Measurements from ENCODE around the gene PRKD2.

Gene PRKD2

DNA sequence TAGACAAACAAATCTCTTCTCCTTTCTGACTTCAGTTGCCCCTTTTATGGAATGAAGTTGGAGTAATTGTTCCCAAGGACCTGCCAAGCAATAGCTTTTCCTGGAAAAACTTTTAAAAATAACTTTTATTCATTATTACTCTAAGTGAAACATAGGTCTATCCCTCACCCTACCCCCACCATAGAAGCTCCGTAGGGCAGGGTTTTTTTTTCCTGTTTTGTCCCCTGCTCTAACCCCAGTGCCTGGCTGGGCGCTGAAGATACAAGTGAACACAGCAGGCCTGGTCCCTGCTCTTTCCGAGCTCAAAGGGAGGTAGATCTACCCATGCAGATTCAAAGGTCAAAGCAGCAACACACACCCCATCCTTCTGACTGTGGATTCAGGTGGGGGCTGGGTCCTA is 72.2 kb downstream of the PRKD2 start:
- Mint-ChIP-seq H3K27ac (no peak overlapping the region), H3K27me3 (ENCODE audit: low read depth, poor library complexity) (peaks cover 85% of the 10 kb centered on the region), H3K4me1 (peaks cover 20% of the 10 kb centered on the region), H3K9me3 (peaks cover 25% of the 10 kb centered on the region), H3K4me3 (no peak overlapping the region), H3K36me3 (ENCODE audit: low read depth) (peaks cover 21% of the 10 kb centered on the region)
- DNase-seq: no peak
- no peak for TF ChIP-seq CTCF (IDR thresholded peaks at IDR 0.05)

DNA sequence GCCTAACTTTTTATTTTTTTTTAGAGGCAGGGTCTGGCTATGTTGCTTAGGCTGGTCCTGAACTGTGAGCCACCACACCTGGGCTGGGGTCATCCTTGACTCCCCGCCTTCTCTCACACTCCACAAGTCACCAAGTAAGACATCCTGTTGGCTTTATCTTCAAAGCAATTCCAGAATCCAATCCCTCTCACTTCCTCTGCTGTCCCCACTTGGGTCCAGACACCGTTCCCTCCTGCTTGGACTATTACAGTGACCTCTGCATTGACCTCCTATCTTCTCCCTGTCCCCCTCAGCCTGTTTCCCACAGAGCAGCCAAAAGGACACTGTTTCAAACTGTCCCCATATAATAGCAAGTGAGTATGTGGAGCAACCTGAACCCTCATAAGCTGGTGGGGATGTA is 76.3 kb downstream of the PRKD2 start:
- Mint-ChIP-seq H3K4me3 (peak overlapping the region; percentile 72), H3K27me3 (ENCODE audit: low read depth, poor library complexity) (peaks cover 54% of the 10 kb centered on the region)

DNA sequence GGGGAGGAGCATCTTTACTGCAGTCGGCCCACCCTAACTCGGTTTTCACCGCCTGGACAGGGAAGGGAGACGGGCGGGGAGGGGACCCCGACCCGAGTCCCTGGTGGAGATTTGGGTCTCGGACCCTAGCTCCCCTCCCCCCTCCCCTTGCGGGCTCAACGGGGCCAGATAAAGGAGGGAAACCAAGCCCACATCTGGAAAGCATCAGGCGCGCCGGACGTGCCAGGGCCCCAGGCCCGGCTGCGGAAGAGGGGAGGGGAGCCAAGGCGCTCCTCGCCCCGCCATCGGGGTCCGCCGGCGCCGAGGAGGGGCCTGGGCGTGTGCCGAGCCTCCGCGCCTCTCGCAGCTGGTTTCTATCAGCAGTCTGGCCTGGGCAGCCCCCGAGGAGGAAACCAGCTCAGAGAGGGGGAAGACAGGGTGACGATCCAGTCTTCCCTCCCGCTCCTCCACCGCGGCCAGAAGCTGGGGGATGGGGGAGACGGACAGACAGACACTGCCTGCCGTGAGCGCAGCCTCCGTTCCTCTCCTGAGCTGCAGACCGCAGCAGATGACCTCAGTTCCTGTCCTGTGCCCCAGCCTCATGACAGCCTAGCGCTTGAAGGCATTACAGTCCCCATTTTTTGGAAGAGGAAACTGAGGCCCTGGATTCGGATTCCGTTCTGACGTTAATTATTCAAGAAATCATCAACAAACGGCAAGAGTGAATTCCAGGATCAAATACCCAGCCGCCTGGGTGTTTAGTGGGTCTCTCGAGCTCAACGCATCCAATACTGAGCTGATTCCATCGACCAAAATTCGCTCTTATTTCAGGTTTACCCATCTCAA is 77.3 kb downstream of the PRKD2 start:
- H3K36me3 Mint-ChIP-seq (ENCODE audit: low read depth): no peaks in the 10 kb centered on the region

More for the DNA sequence above, 76.3 kb downstream of the PRKD2 start:
- TF ChIP-seq CTCF (IDR thresholded peaks at IDR 0.05): no peak
- Mint-ChIP-seq H3K27ac (no peak overlapping the region), H3K4me1 (peaks cover 13% of the 10 kb centered on the region), H3K9me3 (peaks cover 2% of the 10 kb centered on the region), H3K36me3 (ENCODE audit: low read depth) (peaks cover 2% of the 10 kb centered on the region)
- DNase-seq: no peak

GRCh38 chr19:46637224-46637623 is 79.7 kb downstream of the PRKD2 start:
- Mint-ChIP-seq H3K36me3 (ENCODE audit: low read depth) (no peaks in the 10 kb centered on the region), H3K4me1 (peaks cover 23% of the 10 kb centered on the region), H3K27me3 (ENCODE audit: low read depth, poor library complexity) (peaks cover 25% of the 10 kb centered on the region), H3K4me3 (no peak overlapping the region), H3K9me3 (no peaks in the 10 kb centered on the region), H3K27ac (no peak overlapping the region)
- DNase-seq: no peak
- TF ChIP-seq CTCF (IDR thresholded peaks at IDR 0.05): no peak

More for the DNA sequence above, 77.3 kb downstream of the PRKD2 start:
- no peak overlapping the region for H3K27ac Mint-ChIP-seq
- peak; percentile 71 for DNase-seq
- peaks cover 12% of the 10 kb centered on the region for H3K4me1 Mint-ChIP-seq
- H3K27me3 Mint-ChIP-seq (ENCODE audit: low read depth, poor library complexity): peaks cover 44% of the 10 kb centered on the region
- no peak for TF ChIP-seq CTCF (IDR thresholded peaks at IDR 0.05)
- H3K9me3 Mint-ChIP-seq: no peaks in the 10 kb centered on the region
- H3K4me3 Mint-ChIP-seq: no peak overlapping the region

DNA sequence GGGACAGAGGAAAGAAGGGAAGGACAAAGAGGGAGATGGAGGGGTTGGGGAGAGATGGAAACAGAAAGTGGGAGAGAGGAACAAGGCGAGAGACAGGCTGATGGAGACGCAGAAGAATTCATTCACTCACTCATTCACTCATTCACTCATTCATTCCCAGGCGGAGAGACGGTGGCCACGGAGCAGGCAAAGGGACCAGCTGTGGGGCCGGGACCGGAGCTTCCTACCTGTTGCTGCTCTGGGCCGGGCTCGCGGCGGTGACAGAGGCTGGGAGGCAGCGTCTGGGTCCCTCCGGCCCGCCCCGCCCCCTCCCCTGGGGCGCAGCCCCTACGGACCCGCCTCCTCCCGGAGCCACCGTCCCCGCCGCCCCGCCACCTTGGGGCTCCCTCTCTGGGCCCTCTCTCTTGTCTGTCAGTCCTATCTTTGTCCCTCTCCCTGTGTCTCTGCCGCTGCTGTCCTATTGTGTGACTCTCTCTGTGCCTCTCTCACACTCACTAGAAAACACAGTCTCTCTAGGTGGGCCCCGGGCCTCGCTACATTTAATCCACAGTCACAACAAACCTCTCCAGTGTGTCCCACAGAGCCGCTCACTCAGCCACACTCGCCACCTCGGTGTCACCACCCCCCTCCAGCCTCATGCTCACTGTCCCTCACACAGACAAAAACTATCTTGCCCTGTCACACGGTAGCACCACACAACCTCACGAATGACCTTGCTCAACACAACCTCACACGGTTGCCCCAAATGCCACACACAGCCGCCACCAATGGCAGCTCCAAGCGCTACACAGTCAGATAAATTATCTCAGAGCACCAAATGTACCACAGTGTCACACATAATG is 80.8 kb downstream of the PRKD2 start, which contains the start of gene GNG8:
Gene GNG8 (minus strand): TSS at position 283 of the 842 bp plus-strand sequence. CDS start 1,520 bp downstream, outside the sequence.
- Mint-ChIP-seq H3K36me3 (ENCODE audit: low read depth) (no peaks in the 10 kb centered on the region), H3K4me1 (peaks cover 34% of the 10 kb centered on the region), H3K9me3 (no peaks in the 10 kb centered on the region), H3K27me3 (ENCODE audit: low read depth, poor library complexity) (peaks cover 21% of the 10 kb centered on the region), H3K27ac (no peak within 1 kb of the TSS), H3K4me3 (peak within 1 kb of the TSS; percentile 74)
- DNase-seq: peak; percentile 58
- no peak for TF ChIP-seq CTCF (IDR thresholded peaks at IDR 0.05)
